HFFc6 (cell line): ENCODE data around the gene PRRX2. TPM values are rescaled to one million over a fixed set of nuclear protein-coding genes. Genes with fewer than 3 reads are reported as not detected.
A peak's percentile ranks its signal among the peaks of the same experiment; 100 is the strongest.

Experiments
- DNase-seq: peaks from one replicate; pipeline ENCODE4 v3.0.0-alpha.2; 2018
- H3K27ac Mint-ChIP-seq: 2 replicates; pipeline ENCODE4 v1.8.0; 2020; ENCODE audit warnings: mild to moderate bottlenecking, mixed read lengths
- H3K27me3 Mint-ChIP-seq: 2 replicates; pipeline ENCODE4 v1.8.0; 2021; ENCODE audit warnings: mild to moderate bottlenecking, moderate library complexity, mixed read lengths; ENCODE audit not compliant: insufficient read depth
- H3K36me3 Mint-ChIP-seq: 2 replicates; pipeline ENCODE4 v1.8.0; 2021; ENCODE audit warnings: low read depth, mixed read lengths
- H3K4me1 Mint-ChIP-seq: 2 replicates; pipeline ENCODE4 v1.8.0; 2020; ENCODE audit warnings: low read depth, mixed read lengths
- H3K4me3 Mint-ChIP-seq: 2 replicates; pipeline ENCODE4 v1.8.0; 2020; ENCODE audit warnings: mild to moderate bottlenecking, moderate library complexity, mixed read lengths
- H3K9me3 Mint-ChIP-seq: 2 replicates; pipeline ENCODE4 v1.8.0; 2020; ENCODE audit warnings: mild to moderate bottlenecking, mixed read lengths
- total RNA-seq, 6 experiments: library from RNA; stranded (reverse); fragmentation: NEBNext Ultra II Directional; extraction: Animal tissue kit (Norgen Biotek cat#: 25700); gene quantifications; 2 replicates in 1 of 6; 3 replicates in 5 of 6; pipeline ENCODE4 v1.2.3, GENCODE V29; 2021
- TF ChIP-seq, protein P1 (sequence below): fragments of 200-600 bp; sonication (generic); IDR thresholded peaks from 2 replicates; pipeline ENCODE4 v1.5.0; 2021; ENCODE audit warnings: antibody characterized with exemption, mild to moderate bottlenecking

The PRRX2 gene
- total RNA-seq, 6 experiments from 2014 or later, result 34.0 to 113 (median 102) TPM

DNA sequence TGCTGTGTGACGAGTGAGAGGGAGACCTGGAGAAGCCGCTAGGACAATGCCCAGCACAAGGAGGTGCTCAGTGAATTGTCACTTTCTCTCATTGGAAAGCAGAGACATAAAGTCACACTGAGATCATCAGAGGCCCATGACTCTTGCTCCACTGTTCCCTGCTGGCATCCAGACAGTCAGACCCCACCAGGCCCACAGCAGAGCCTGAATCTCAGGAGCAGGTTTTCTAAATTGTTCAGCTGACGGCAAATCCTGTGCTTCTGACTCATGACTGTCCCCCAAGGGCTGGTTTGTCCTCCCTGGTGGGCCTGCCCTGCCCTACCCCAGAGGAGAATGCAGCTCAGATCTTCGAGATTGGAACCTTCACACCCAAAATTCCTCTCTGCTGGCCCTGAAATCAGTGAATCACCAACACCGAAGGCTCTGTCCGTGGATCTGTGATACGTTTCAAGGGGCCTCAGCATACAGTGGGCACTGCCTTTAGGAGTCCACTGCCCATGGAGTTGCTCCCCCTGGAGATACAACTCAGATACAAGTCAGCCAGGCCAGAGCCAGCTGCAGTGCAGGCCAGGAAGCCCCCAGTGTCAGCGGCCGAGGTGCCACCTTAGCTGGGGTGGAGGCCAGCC, 84.7 kb downstream of the PRRX2 start:
- Mint-ChIP-seq H3K4me1 (peaks cover 65% of the 10 kb centered on the region), H3K4me3 (peak overlapping the region; percentile 20; the same call in 1 of the 2 replicates)
- TF ChIP-seq, protein P1, sequence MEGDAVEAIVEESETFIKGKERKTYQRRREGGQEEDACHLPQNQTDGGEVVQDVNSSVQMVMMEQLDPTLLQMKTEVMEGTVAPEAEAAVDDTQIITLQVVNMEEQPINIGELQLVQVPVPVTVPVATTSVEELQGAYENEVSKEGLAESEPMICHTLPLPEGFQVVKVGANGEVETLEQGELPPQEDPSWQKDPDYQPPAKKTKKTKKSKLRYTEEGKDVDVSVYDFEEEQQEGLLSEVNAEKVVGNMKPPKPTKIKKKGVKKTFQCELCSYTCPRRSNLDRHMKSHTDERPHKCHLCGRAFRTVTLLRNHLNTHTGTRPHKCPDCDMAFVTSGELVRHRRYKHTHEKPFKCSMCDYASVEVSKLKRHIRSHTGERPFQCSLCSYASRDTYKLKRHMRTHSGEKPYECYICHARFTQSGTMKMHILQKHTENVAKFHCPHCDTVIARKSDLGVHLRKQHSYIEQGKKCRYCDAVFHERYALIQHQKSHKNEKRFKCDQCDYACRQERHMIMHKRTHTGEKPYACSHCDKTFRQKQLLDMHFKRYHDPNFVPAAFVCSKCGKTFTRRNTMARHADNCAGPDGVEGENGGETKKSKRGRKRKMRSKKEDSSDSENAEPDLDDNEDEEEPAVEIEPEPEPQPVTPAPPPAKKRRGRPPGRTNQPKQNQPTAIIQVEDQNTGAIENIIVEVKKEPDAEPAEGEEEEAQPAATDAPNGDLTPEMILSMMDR, result no peak

DNA sequence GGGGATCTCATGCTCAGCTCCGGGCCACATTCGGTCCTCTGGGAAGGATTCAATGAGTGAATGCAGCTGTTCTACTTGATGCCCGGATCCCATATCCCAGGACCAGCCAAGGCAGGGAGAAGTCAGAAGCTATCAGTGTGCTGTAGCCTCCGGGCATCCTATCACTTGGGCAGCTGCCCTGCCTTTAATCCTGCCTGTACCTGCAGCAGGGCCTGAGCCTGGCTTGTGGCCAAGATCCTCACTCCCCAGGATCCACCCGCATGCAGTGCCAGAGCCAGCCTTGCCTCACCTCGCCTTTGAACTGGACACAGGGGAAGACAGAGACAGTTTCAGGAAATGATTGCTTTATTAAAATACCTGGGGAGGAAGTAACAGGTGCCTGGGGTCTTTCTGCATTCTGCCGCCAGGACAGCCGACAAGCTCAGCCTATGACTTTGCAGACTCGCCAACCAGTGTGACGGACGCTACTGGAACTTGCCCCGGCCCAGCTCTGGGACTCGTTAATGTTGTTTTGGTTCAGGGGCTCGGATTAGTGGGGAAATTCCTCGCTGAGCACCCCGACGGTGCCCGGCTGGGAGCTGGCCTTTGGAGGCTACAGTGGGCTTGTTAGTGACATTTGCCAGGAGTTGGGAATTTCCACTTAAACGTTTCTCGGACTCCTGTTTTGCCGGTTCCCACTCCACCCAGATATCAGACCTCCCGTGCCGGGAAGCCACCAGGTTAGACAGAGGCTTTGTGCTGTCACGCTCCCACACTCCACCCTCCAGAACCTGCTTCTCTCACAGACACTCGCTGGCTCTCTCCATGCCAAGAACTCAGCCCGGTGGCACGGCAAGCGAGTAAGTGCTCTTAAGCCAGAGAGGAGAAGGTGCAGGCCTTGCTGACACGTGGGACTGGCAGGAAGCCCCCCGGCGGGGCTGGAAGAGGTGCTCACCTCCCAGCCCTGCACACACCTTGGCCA, 86.7 kb downstream of the PRRX2 start:
- no peaks in the 10 kb centered on the region for H3K36me3 Mint-ChIP-seq
- peaks cover 59% of the 10 kb centered on the region for H3K4me1 Mint-ChIP-seq
- H3K27ac Mint-ChIP-seq, result peak overlapping the region; percentile 81
- H3K27me3 Mint-ChIP-seq, result no peaks in the 10 kb centered on the region; the same call in 1 of the 2 replicates
- no peak for DNase-seq
- no peaks in the 10 kb centered on the region for H3K9me3 Mint-ChIP-seq
- TF ChIP-seq, protein P1, result no peak; the same call in 1 of the 2 replicates
- H3K4me3 Mint-ChIP-seq, result peak overlapping the region; percentile 90

More for the DNA sequence above, 84.7 kb downstream of the PRRX2 start:
- DNase-seq, result peak; percentile 87
- peak overlapping the region; percentile 81 for H3K27ac Mint-ChIP-seq
- no peaks in the 10 kb centered on the region; the same call in 1 of the 2 replicates for H3K27me3 Mint-ChIP-seq
- H3K9me3 Mint-ChIP-seq, result no peaks in the 10 kb centered on the region
- no peaks in the 10 kb centered on the region for H3K36me3 Mint-ChIP-seq

DNA sequence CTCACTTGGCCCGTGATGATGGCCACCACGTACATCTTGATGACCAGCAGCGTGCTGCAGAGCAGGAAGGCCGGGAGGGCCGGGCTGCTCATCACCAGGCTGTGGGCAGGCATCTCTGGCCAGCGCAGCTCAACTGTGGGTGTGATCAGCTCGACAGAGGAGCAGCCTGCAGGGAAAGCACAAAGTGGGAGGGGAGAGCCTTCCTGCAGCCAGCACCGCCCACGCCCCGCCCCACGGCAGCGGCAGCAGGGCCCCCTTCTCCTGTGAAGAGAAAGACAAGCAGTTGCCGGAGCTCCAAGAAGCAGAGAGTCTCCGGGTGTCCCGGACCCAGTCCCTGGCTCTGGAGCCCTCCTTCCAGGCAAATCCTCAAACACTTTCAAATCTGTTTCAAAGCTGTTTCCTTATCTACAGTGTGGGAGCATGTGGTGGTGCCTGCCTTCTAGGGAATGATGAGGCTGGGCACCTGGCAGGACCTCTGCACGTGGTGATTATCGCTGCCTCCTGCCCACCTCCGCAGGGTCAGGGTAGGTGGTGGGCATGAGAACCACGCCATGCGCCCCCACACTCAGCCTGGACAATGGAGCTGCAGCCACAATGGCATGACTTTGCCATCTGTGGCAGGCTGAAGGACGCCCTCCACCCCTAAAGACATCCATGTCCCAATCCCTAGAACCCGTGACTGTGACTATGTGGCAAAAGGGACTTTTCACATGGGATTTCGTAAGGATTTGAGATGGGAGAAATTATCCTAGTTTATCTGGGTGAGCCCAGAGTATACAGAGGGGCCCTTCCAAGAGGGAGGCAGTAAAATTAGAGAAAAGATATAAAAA, 87.7 kb downstream of the PRRX2 start, which contains the start of gene PTGES:
TSS of gene PTGES (minus strand) at position 143 of the 830 bp plus-strand sequence. CDS start at position 113, 30 bp downstream.
- peak within 1 kb of the TSS; percentile 90 for H3K4me3 Mint-ChIP-seq
- TF ChIP-seq, protein P1, result no peak; the same call in 1 of the 2 replicates
- DNase-seq, result peak; percentile 90
- H3K9me3 Mint-ChIP-seq, result no peaks in the 10 kb centered on the region
- H3K4me1 Mint-ChIP-seq, result peaks cover 58% of the 10 kb centered on the region
- H3K27ac Mint-ChIP-seq, result peak within 1 kb of the TSS; percentile 81
- no peaks in the 10 kb centered on the region for H3K36me3 Mint-ChIP-seq
- H3K27me3 Mint-ChIP-seq, result peaks cover 2% of the 10 kb centered on the region; the same call in 1 of the 2 replicates

DNA sequence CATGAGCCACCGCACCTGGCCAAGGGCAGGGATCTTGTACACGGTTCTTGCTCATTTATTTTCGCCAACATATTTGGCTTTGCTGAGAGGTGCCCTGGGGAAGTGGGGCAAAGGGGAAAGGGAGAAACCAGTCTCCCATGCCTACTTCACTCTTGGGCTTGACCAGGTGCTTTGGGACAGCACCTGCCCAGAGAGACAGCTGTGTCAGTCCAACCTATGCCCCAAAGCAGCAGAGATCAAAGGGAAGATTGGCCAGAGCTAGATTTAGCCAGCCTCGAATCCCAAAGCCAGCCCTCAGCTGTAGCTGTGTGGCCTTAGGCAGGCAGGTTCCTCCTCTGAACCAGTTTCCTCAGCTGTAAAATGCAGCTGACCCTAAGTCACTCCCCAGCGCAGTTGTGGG, 89.7 kb downstream of the PRRX2 start:
- no peak for DNase-seq
- H3K27me3 Mint-ChIP-seq, result peaks cover 5% of the 10 kb centered on the region
- no peaks in the 10 kb centered on the region for H3K9me3 Mint-ChIP-seq
- TF ChIP-seq, protein P1, result no peak
- no peaks in the 10 kb centered on the region for H3K36me3 Mint-ChIP-seq
- peaks cover 46% of the 10 kb centered on the region for H3K4me1 Mint-ChIP-seq
- H3K27ac Mint-ChIP-seq, result no peak overlapping the region
- H3K4me3 Mint-ChIP-seq, result no peak overlapping the region

DNA sequence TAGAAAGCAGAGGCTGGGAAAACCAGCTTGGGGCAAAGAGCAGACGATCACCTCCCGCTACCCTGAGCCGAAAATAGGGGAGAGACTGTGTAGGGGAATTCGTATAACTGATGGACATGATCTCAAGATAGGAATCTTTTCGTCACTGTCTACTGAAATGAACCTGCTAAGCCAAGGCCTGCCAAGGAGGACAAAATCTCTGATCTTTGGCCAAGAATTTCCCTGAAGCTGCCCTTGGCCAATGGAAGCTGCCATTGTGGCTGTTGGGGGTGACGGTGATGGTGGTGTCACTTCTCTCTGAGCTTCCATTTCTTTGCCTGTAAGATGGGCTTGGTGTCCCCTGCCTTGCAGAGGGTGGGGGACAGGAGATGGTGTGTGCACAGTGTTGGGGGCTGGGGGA, 90.7 kb downstream of the PRRX2 start:
- H3K27ac Mint-ChIP-seq, result no peak overlapping the region
- no peaks in the 10 kb centered on the region for H3K9me3 Mint-ChIP-seq
- H3K4me3 Mint-ChIP-seq, result no peak overlapping the region
- H3K27me3 Mint-ChIP-seq, result peaks cover 5% of the 10 kb centered on the region
- DNase-seq, result no peak
- H3K36me3 Mint-ChIP-seq, result no peaks in the 10 kb centered on the region
- TF ChIP-seq, protein P1, result no peak
- peaks cover 43% of the 10 kb centered on the region for H3K4me1 Mint-ChIP-seq
